IMR-90 (cell line): Measurements from ENCODE around the gene NXPE4. TPM values are rescaled to one million over a fixed set of nuclear protein-coding genes. Genes with fewer than 3 reads are reported as not detected.
A peak's percentile ranks its signal among the peaks of the same experiment; 100 is the strongest.

Source experiments
- ATAC-seq: fragments of 200-7000 bp; cut with Tn5 transposase; 2 replicates; pipeline ENCODE4 v1.9.1; 2020; ENCODE audit warnings: low read depth, mild to moderate bottlenecking, moderate library complexity
- BruUV-seq: library from RNA; stranded (reverse); fragments of 400-500 nt; replicated peaks from 2 replicates; lab custom pipeline; 2021; lab: Mats Ljungman, UMichigan
- CTCF ChIA-PET: fragments of 300-600 bp; formaldehyde crosslinking; extraction: SDS; loops from one replicate; lab custom pipeline; 2021; ENCODE audit warnings: antibody characterized with exemption; lab: Yijun Ruan, JAX
- POLR2A ChIA-PET: fragments of 300-600 bp; sonication (Branson Sonifier 250); formaldehyde crosslinking; loops from one replicate; lab custom pipeline; 2022; ENCODE audit warnings: antibody characterized with exemption; ENCODE audit not compliant: unreplicated experiment; lab: Charles Lee
- DNase-seq: peaks from one replicate; pipeline ENCODE4 v3.0.0; 2013
- H2AFZ ChIP-seq: replicated peaks from 2 replicates; pipeline ENCODE3; 2013; ENCODE audit warnings: low read length, mild to moderate bottlenecking; ENCODE audit not compliant: poor library complexity
- H2AK5ac ChIP-seq: 2 replicates; pipeline ENCODE4 v1.6.1; 2013; ENCODE audit warnings: low read depth, low read length, inconsistent platforms
- H2AK9ac ChIP-seq: replicated peaks from 2 replicates; pipeline ENCODE3; 2013; ENCODE audit warnings: mild to moderate bottlenecking, low read depth, low read length, moderate library complexity; ENCODE audit not compliant: poor library complexity
- H2BK120ac ChIP-seq: 2 replicates; pipeline ENCODE4 v1.6.1; 2013; ENCODE audit warnings: low read depth, low read length, inconsistent platforms
- H2BK15ac ChIP-seq: 3 replicates; pipeline ENCODE4 v1.6.1; 2013; ENCODE audit warnings: low read depth, low read length, inconsistent platforms
- H2BK20ac ChIP-seq: 2 replicates; pipeline ENCODE4 v1.6.1; 2013; ENCODE audit warnings: low read depth, mild to moderate bottlenecking, inconsistent platforms, low read length, moderate library complexity
- H2BK5ac ChIP-seq: 2 replicates; pipeline ENCODE4 v1.6.1; 2013; ENCODE audit warnings: mild to moderate bottlenecking, low read depth, low read length, inconsistent platforms; ENCODE audit not compliant: poor library complexity, severe bottlenecking
- H3K14ac ChIP-seq: replicated peaks from 2 replicates; pipeline ENCODE4 v1.6.1; 2013; ENCODE audit warnings: low read depth, low read length, inconsistent platforms
- H3K18ac ChIP-seq: 2 replicates; pipeline ENCODE4 v1.6.1; 2013; ENCODE audit warnings: low read depth, low read length, control low read depth
- H3K23ac ChIP-seq: 2 replicates; pipeline ENCODE4 v1.6.1; 2013; ENCODE audit warnings: low read depth, low read length, inconsistent platforms
- H3K27ac ChIP-seq: 2 replicates; pipeline ENCODE4 v1.5.1; 2013; ENCODE audit warnings: mild to moderate bottlenecking, control low read depth, low read length; ENCODE audit not compliant: insufficient read depth
- H3K27me3 ChIP-seq: 2 replicates; pipeline ENCODE4 v1.6.1; 2013; ENCODE audit warnings: low read length; ENCODE audit not compliant: control insufficient read depth, insufficient read depth
- H3K36me3 ChIP-seq: 2 replicates; pipeline ENCODE4 v1.6.1; 2013; ENCODE audit warnings: low read length, mixed read lengths; ENCODE audit not compliant: control insufficient read depth, insufficient read depth
- H3K4ac ChIP-seq: 2 replicates; pipeline ENCODE4 v1.6.1; 2013; ENCODE audit warnings: low read depth, low read length, inconsistent platforms
- H3K4me1 ChIP-seq: 2 replicates; pipeline ENCODE4 v1.6.1; 2013; ENCODE audit warnings: low read length, mixed read lengths; ENCODE audit not compliant: control insufficient read depth, insufficient read depth
- H3K4me2 ChIP-seq: 2 replicates; pipeline ENCODE4 v1.6.1; 2013; ENCODE audit warnings: low read depth, mild to moderate bottlenecking, control low read depth, low read length, moderate library complexity
- H3K4me3 ChIP-seq: 2 replicates; pipeline ENCODE4 v1.5.1; 2013; ENCODE audit warnings: low read depth, mild to moderate bottlenecking, control low read depth, low read length, moderate library complexity; ENCODE audit not compliant: insufficient read depth
- H3K56ac ChIP-seq: 2 replicates; pipeline ENCODE4 v1.6.1; 2013; ENCODE audit warnings: low read length, inconsistent platforms; ENCODE audit not compliant: insufficient read depth; ENCODE audit errors: extremely low read depth
- H3K79me1 ChIP-seq, 2 experiments: 2 replicates each; pipeline ENCODE4 v1.6.1; 2013; ENCODE audit warnings: low read length in 2 of 2, inconsistent platforms in 1 of 2, low read depth in 1 of 2
- H3K9ac ChIP-seq: 2 replicates; pipeline ENCODE4 v1.6.1; 2013; ENCODE audit warnings: low read depth, low read length, control low read depth
- H3K9me1 ChIP-seq: 2 replicates; pipeline ENCODE4 v1.6.1; 2013; ENCODE audit warnings: low read length, inconsistent platforms; ENCODE audit not compliant: insufficient read depth
- H3K9me3 ChIP-seq: 2 replicates; pipeline ENCODE4 v1.6.1; 2013; ENCODE audit warnings: low read length; ENCODE audit not compliant: control insufficient read depth, insufficient read depth
- H4K20me1 ChIP-seq: 2 replicates; pipeline ENCODE4 v1.6.1; 2013; ENCODE audit warnings: low read length, inconsistent platforms; ENCODE audit not compliant: insufficient read depth
- H4K5ac ChIP-seq: 2 replicates; pipeline ENCODE4 v1.6.1; 2013; ENCODE audit warnings: mild to moderate bottlenecking, low read depth, low read length, control low read depth
- H4K8ac ChIP-seq, 2 experiments: 2 replicates each; pipeline ENCODE4 v1.6.1; 2013; ENCODE audit warnings: low read depth in 2 of 2, low read length in 2 of 2, control low read depth in 1 of 2, inconsistent platforms in 1 of 2
- H4K91ac ChIP-seq: 2 replicates; pipeline ENCODE4 v1.6.1; 2013; ENCODE audit warnings: low read depth, low read length, inconsistent platforms; ENCODE audit not compliant: insufficient read depth
- BHLHE40 ChIP-seq: fragments of 150-350 bp; IDR thresholded peaks from 2 replicates; pipeline ENCODE4 v1.6.1; 2016; ENCODE audit warnings: mild to moderate bottlenecking, low read depth, low read length
- CEBPB ChIP-seq: IDR thresholded peaks from 2 replicates; pipeline ENCODE4 v1.6.1; 2012; ENCODE audit warnings: low read depth, low read length, improper control_type of control experiment
- CHD1 ChIP-seq: IDR thresholded peaks from 2 replicates; pipeline ENCODE4 v1.6.1; 2012; ENCODE audit warnings: low read depth, low read length, improper control_type of control experiment
- CTCF ChIP-seq: conservative IDR thresholded peaks from 2 replicates; pipeline ENCODE4 v1.5.1; 2012; ENCODE audit warnings: mild to moderate bottlenecking, low read depth, low read length, improper control_type of control experiment
- FOS ChIP-seq: fragments of 150-350 bp; IDR thresholded peaks from 2 replicates; pipeline ENCODE4 v1.6.1; 2016; ENCODE audit warnings: low read depth, low read length
- MAFK ChIP-seq: IDR thresholded peaks from 2 replicates; pipeline ENCODE4 v1.6.1; 2012; ENCODE audit warnings: low read depth, low read length, improper control_type of control experiment
- MAZ ChIP-seq: IDR thresholded peaks from 2 replicates; pipeline ENCODE4 v1.6.1; 2012; ENCODE audit warnings: low read depth, mild to moderate bottlenecking, low read length, improper control_type of control experiment, moderate library complexity, borderline replicate concordance
- NFE2L2 ChIP-seq: fragments of 150-350 bp; IDR thresholded peaks from 2 replicates; pipeline ENCODE4 v1.6.1; 2016; ENCODE audit warnings: low read depth, mild to moderate bottlenecking, low read length
- POLR2A ChIP-seq: IDR thresholded peaks from 2 replicates; pipeline ENCODE4 v1.6.1; 2012; ENCODE audit warnings: mild to moderate bottlenecking, low read depth, low read length
- RCOR1 ChIP-seq: IDR thresholded peaks from 2 replicates; pipeline ENCODE4 v1.6.1; 2012; ENCODE audit warnings: mild to moderate bottlenecking, low read length, improper control_type of control experiment; ENCODE audit not compliant: insufficient replicate concordance
- RFX5 ChIP-seq: IDR thresholded peaks from 2 replicates; pipeline ENCODE4 v1.8.0; 2012; ENCODE audit warnings: low read depth, mild to moderate bottlenecking, low read length, moderate library complexity
- SMC3 ChIP-seq: fragments of 150-350 bp; IDR thresholded peaks from 2 replicates; pipeline ENCODE4 v1.6.1; 2016; ENCODE audit warnings: low read depth, mild to moderate bottlenecking, antibody characterized with exemption, low read length, moderate library complexity
- USF2 ChIP-seq: fragments of 150-350 bp; IDR thresholded peaks from 2 replicates; pipeline ENCODE4 v1.6.1; 2017; ENCODE audit warnings: mild to moderate bottlenecking, antibody characterized with exemption, low read length, low read depth
- WGBS, 2 experiments: methylation state at CpG; one replicate each; pipeline versions ENCODE4 v1.1.5 to v1.1.7; 2013; ENCODE audit warnings: missing lambda C conversion rate in 2 of 2; ENCODE audit not compliant: insufficient read length in 1 of 2; ENCODE audit errors: extremely low coverage in 2 of 2; 5-methylcytosine and 5-hydroxymethylcytosine counted together
- dilution Hi-C: fragments of 300-500 bp; cut with HindIII; formaldehyde crosslinking; loops from one replicate; pipeline ENCODE4 v1.14.3; 2018; ENCODE audit warnings: low sequenced_read_pairs; ENCODE audit not compliant: unreplicated experiment
- in situ Hi-C: fragments of 300-500 bp; cut with MboI; formaldehyde crosslinking; loops from 3 replicates; pipeline ENCODE4 v1.14.3; 2019; ENCODE audit warnings: low sequenced_read_pairs, inconsistent platforms, mixed read lengths
- intact Hi-C: fragments of 100-400 bp; cut with micrococcal nuclease; formaldehyde crosslinking; loops from 2 replicates; pipeline ENCODE4 v1.10.0; 2022
- polyA plus RNA-seq, 3 experiments: library from polyadenylated mRNA; depleted of rRNA; stranded (reverse); fragments of >200 nt; gene quantifications; 2 replicates each; pipeline ENCODE4 v1.2.3, GENCODE V29; 2012; ENCODE audit warnings: low replicate concordance in 1 of 3
- total RNA-seq: library from RNA; depleted of rRNA; stranded (reverse); fragments of >200 nt; gene quantifications from 2 replicates; pipeline ENCODE4 v1.2.3, GENCODE V29; 2012
- TF ChIP-seq, protein P1 (sequence below): fragments of 150-350 bp; IDR thresholded peaks from 2 replicates; pipeline ENCODE4 v1.6.1; 2016; ENCODE audit warnings: low read depth, mild to moderate bottlenecking, low read length, moderate library complexity, borderline replicate concordance

Gene NXPE4
- total and polyA plus RNA-seq, 2 of the 4 experiments (the other 2 are of a cell fraction), result not detected

- Histone ChIP-seq H3K4me3 (no peak overlapping the region), H3K9me3 (no peaks in the 10 kb centered on the region), H2BK120ac (no peak overlapping the region), H3K23ac (no peak overlapping the region), H3K36me3 (no peaks in the 10 kb centered on the region), H2BK5ac (no peak overlapping the region), H3K27ac (no peak overlapping the region), H3K27me3 (no peaks in the 10 kb centered on the region), H3K18ac (no peak overlapping the region), H3K4ac (no peak overlapping the region), H4K5ac (no peak overlapping the region), H3K56ac (no peak overlapping the region), H2AK5ac (no peak overlapping the region), H2AK9ac (no peak overlapping the region), H4K91ac (no peak overlapping the region), H3K79me1 (no peaks in the 10 kb centered on the region), H3K4me2 (no peak overlapping the region), H3K4me1 (no peaks in the 10 kb centered on the region), H2BK15ac (no peak overlapping the region), H3K9ac (no peak overlapping the region), H2BK20ac (no peak overlapping the region), H3K14ac (no peak overlapping the region), H4K20me1 (no peaks in the 10 kb centered on the region), H4K8ac (no peak overlapping the region), H3K9me1 (no peaks in the 10 kb centered on the region), H2AFZ (no peak overlapping the region)
- ATAC-seq, result peak; percentile 48; the same call in 1 of the 2 replicates
- dilution Hi-C loops (no loop called here), in situ Hi-C loops (no loop called here), intact Hi-C loops (no loop called here)
- CTCF ChIA-PET, result no interaction called here
- DNase-seq, result peak; percentile 5
- POLR2A ChIA-PET, result no interaction called here
- WGBS, 2 experiments, result 67% methylated on average over 6 of the region's 18 CpGs; no CpG with 5 or more reads in 1 of the 2 experiments
- BruUV-seq, result no TSS peak
- TF ChIP-seq RFX5 (no peak), SMC3 (no peak), USF2 (no peak), MAZ (no peak), RCOR1 (no peak), BHLHE40 (no peak), MAFK (no peak), FOS (no peak), NFE2L2 (no peak), CHD1 (no peak), CEBPB (peak; percentile 43; the same call in 1 of the 2 replicates), POLR2A (no peak), CTCF (peak; percentile 10; the same call in 1 of the 2 replicates)
- TF ChIP-seq, protein P1, sequence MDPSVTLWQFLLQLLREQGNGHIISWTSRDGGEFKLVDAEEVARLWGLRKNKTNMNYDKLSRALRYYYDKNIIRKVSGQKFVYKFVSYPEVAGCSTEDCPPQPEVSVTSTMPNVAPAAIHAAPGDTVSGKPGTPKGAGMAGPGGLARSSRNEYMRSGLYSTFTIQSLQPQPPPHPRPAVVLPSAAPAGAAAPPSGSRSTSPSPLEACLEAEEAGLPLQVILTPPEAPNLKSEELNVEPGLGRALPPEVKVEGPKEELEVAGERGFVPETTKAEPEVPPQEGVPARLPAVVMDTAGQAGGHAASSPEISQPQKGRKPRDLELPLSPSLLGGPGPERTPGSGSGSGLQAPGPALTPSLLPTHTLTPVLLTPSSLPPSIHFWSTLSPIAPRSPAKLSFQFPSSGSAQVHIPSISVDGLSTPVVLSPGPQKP, result no peak
Observed at GRCh38 chr11:114610984-114611944, 15.7 kb upstream of the NXPE4 start.
